OCI-LY1 (cell line): Measurements from ENCODE around the gene TMEM176B.

ENCODE experiments used
- EZH2 ChIP-seq: fragments of 200-600 bp; sonication (generic), shearing (Covaris generic); IDR thresholded peaks from 2 replicates; pipeline ENCODE4 v1.8.0; 2017; ENCODE audit warnings: borderline replicate concordance, mixed run types, mild to moderate bottlenecking, antibody characterized with exemption, low read length, moderate library complexity, mixed read lengths
- TF ChIP-seq, protein P1 (sequence below): fragments of 200-600 bp; sonication (generic), shearing (Covaris generic); IDR thresholded peaks from 2 replicates; pipeline ENCODE4 v1.5.1; 2017; ENCODE audit warnings: mild to moderate bottlenecking, antibody characterized with exemption, low read length, moderate library complexity, mixed read lengths

DNA sequence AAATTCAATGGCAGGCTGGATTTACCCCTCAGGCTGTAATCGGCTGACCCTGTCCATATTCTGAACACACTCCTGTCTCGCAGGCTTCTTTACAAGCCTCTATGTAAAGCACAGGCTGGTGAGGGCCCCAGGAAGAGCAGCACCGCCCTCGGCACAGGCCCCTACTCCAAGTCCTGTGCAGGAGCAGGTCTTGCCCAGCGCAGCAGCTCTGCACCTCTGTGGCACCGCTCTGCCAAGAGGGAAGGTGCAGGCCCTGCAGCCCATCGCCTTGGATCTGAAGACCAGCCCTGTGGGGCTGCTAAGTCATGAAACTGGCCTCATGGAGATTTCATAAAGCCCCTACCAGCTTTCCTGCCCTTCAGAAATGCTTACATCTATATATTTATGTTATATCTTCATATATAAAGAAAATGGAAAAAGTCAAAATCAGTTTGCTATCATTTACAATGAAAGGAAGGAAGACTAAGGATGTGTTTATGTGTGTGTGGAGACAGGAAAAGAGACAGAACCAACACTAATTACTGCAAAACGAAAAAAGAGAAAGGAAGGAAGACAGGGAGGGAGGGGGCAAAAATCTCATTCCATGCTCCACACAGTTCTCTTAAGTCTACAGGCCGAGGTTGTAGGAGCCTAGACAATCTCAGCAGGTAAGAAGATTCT lies 9.6 kb downstream of the TMEM176B start:
- TF ChIP-seq, protein P1, sequence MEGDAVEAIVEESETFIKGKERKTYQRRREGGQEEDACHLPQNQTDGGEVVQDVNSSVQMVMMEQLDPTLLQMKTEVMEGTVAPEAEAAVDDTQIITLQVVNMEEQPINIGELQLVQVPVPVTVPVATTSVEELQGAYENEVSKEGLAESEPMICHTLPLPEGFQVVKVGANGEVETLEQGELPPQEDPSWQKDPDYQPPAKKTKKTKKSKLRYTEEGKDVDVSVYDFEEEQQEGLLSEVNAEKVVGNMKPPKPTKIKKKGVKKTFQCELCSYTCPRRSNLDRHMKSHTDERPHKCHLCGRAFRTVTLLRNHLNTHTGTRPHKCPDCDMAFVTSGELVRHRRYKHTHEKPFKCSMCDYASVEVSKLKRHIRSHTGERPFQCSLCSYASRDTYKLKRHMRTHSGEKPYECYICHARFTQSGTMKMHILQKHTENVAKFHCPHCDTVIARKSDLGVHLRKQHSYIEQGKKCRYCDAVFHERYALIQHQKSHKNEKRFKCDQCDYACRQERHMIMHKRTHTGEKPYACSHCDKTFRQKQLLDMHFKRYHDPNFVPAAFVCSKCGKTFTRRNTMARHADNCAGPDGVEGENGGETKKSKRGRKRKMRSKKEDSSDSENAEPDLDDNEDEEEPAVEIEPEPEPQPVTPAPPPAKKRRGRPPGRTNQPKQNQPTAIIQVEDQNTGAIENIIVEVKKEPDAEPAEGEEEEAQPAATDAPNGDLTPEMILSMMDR, result no peak
- no peak for TF ChIP-seq EZH2
